PFSK-1 (cell line): ENCODE data around the gene SH3YL1.

Experiments
- POLR2AphosphoS5 ChIP-seq: IDR thresholded peaks from 2 replicates; pipeline ENCODE4 v1.6.1; 2012; ENCODE audit warnings: low read depth, mild to moderate bottlenecking, control low read depth, low read length, moderate library complexity
- REST ChIP-seq, 2 experiments: IDR thresholded peaks; 2 replicates each; pipeline versions ENCODE4 v1.6.1 to v1.8.0; 2011 to 2012; ENCODE audit warnings: low read depth in 2 of 2, low read length in 2 of 2, control low read depth in 1 of 2, inconsistent platforms in 1 of 2, mild to moderate bottlenecking in 1 of 2, moderate library complexity in 1 of 2; ENCODE audit not compliant: insufficient read depth in 1 of 2
- SIN3A ChIP-seq: IDR thresholded peaks from 2 replicates; pipeline ENCODE4 v1.6.1; 2012; ENCODE audit warnings: mild to moderate bottlenecking, low read length, moderate library complexity, borderline replicate concordance; ENCODE audit not compliant: insufficient read depth
- TAF1 ChIP-seq: IDR thresholded peaks from 2 replicates; pipeline ENCODE4 v1.6.1; 2012; ENCODE audit warnings: low read length, control low read depth, borderline replicate concordance; ENCODE audit not compliant: insufficient read depth

GRCh38 chr2:273333-273732, 9.5 kb upstream of the SH3YL1 start:
- no peak for TF ChIP-seq TAF1
- no peak for TF ChIP-seq POLR2AphosphoS5
- TF ChIP-seq REST (IDR thresholded peaks at IDR 0.05; ENCODE audit: insufficient read depth in 1 of 2, low read depth in 2 of 2, low read length in 2 of 2), result no peak
- no peak for TF ChIP-seq SIN3A
